Body of pancreas (tissue), 4 donors: ENCODE data around the gene LAMTOR4. TPM values are rescaled to one million over a fixed set of nuclear protein-coding genes. Genes with fewer than 3 reads are reported as not detected.
A peak's percentile ranks its signal among the peaks of the same experiment; 100 is the strongest.
"Not testable (repeated sequence)": the region's sequence is repeated elsewhere in the genome, so short reads cannot be mapped to it uniquely, and the experiment has no call there.

Experiments used
- ATAC-seq: fragments of 150-250 bp; one replicate; pipeline ENCODE4 v1.9.1; 2016
- DNase-seq, 4 donors: peaks; one replicate each; pipeline ENCODE4 v3.0.0-alpha.2; 2019
- H3K27ac ChIP-seq, 4 donors: fragments of 200-600 bp; sonication (generic); 1 replicate in 3 of 4; 2 replicates in 1 of 4; pipeline versions ENCODE4 v1.5.1 to v1.6.1; 2016 to 2019; ENCODE audit warnings: mild to moderate bottlenecking in 1 of 4, mixed read lengths in 1 of 4, moderate library complexity in 1 of 4
- H3K27me3 ChIP-seq, 2 donors: fragments of 200-600 bp; sonication (generic); one replicate each; pipeline ENCODE4 v1.6.0; 2016; ENCODE audit warnings: mild to moderate bottlenecking in 1 of 2
- H3K36me3 ChIP-seq, 2 donors: fragments of 200-600 bp; sonication (generic); replicated peaks in 1 of 2; 2 replicates each; pipeline ENCODE4 v1.5.1; 2016; ENCODE audit warnings: low read depth in 2 of 2; ENCODE audit not compliant: insufficient read depth in 1 of 2
- H3K4me1 ChIP-seq: fragments of 200-600 bp; sonication (generic); one replicate; pipeline ENCODE4 v1.6.0; 2016
- H3K4me3 ChIP-seq, 2 donors: fragments of 200-600 bp; sonication (generic); 1 replicate in 1 of 2; 2 replicates in 1 of 2; pipeline ENCODE4 v1.5.1; 2016 to 2019
- H3K9me3 ChIP-seq, 3 donors: fragments of 200-600 bp; sonication (generic); 1 replicate in 2 of 3; 2 replicates in 1 of 3; pipeline ENCODE4 v1.5.1; 2016
- POLR2A ChIP-seq, 3 donors: fragments of 450-650 bp; IDR thresholded peaks; one replicate each; pipeline ENCODE4 v1.6.1; 2016; ENCODE audit warnings: antibody characterized with exemption in 3 of 3, mild to moderate bottlenecking in 2 of 3
- WGBS, 2 donors: methylation state at CpG; one replicate each; pipeline ENCODE4 v1.1.5; 2017; 5-methylcytosine and 5-hydroxymethylcytosine counted together
- intact Hi-C: fragments of 100-400 bp; cut with DNase I; formaldehyde crosslinking; loops from one replicate; pipeline ENCODE4 v1.15.1; 2023
- total RNA-seq, 2 donors: library from RNA; depleted of rRNA; stranded (reverse); fragments of >200 nt; gene quantifications; one replicate each; pipeline ENCODE4 v1.1.0, GENCODE V29; 2016
- TF ChIP-seq, protein P1 (sequence below), 7 experiments: fragments of 450-650 bp in 4 of 7; fragments of 200-600 bp in 3 of 7; sonication (generic) in 3 of 7; IDR thresholded peaks; one replicate each; pipeline ENCODE4 v1.5.1; 2016 to 2019; ENCODE audit warnings: antibody characterized with exemption in 7 of 7

LAMTOR4 gene
- total RNA-seq, 2 donors from 2014 or later, result 86.1 to 119 TPM

DNA sequence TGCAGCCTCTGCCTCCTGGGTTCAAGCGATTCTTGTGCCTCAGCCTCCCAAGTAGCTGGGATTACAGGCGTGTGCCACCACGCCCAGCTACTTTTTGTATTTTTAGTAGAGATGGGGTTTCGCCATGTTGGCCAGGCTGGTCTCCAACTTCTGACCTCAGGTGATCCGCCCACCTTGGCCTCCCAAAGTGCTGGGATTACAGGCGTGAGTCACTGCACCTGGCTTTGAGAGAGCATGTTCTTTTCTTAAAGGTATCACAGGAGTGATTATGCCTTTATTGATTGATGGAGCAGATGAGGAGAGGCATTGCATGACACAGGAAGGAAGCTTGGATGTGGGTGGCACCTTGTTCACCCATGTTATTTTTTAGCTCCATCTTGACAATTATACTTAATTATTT, 34.4 kb downstream of the LAMTOR4 start:
- DNase-seq, H3K27ac ChIP-seq, ATAC-seq, intact Hi-C loops, H3K4me1 ChIP-seq, H3K4me3 ChIP-seq, H3K36me3 ChIP-seq, H3K27me3 ChIP-seq, H3K9me3 ChIP-seq: not testable (repeated sequence)
- WGBS, 2 donors, result 69 to 70% methylated on average over 6 of the region's 6 CpGs

DNA sequence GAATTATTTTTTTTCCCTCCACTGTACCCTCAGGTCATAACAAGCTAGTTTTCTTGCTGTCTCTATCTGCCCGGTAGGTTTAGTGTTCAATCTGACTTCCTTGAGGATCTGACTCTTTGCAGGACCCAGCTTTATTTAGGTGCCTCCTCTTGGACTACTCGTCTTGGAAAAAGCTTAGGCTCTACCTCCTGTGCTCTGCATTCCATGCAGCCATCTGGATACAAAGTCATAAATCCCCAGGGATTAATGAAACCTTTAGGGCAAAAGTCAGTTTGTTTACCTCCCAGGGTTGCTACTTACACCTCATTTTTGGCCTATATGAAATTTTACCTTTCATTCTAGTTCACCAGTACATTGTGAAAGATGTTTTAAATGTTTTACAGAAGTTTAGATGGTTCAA, 37.0 kb downstream of the LAMTOR4 start:
- 77% methylated on average over 2 of the region's 2 CpGs for WGBS, 2 donors

DNA sequence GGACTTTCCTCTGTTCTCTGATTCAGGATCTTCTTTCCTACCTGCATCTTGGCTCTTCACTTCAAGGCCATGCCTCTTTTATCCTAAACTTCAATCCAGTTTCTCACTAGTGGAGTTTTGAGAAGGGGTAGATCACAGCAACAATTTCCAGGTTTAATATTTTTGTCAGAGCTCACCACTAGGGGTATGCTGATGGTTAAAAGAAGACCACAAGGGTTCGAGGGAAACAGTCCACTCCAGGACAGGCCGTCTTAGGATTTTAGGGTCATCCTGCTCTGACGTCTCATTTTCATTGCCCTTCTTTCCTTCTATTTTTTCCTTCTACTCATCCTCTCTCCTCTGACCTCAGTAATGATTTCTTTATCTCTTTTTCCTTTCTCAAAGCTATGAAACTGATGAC, 40.3 kb downstream of the LAMTOR4 start:
- H3K9me3 ChIP-seq, result no peaks in the 10 kb centered on the region
- DNase-seq, result no peak
- H3K27me3 ChIP-seq, result no peaks in the 10 kb centered on the region
- intact Hi-C loops, result no loop called here
- TF ChIP-seq, protein P1, sequence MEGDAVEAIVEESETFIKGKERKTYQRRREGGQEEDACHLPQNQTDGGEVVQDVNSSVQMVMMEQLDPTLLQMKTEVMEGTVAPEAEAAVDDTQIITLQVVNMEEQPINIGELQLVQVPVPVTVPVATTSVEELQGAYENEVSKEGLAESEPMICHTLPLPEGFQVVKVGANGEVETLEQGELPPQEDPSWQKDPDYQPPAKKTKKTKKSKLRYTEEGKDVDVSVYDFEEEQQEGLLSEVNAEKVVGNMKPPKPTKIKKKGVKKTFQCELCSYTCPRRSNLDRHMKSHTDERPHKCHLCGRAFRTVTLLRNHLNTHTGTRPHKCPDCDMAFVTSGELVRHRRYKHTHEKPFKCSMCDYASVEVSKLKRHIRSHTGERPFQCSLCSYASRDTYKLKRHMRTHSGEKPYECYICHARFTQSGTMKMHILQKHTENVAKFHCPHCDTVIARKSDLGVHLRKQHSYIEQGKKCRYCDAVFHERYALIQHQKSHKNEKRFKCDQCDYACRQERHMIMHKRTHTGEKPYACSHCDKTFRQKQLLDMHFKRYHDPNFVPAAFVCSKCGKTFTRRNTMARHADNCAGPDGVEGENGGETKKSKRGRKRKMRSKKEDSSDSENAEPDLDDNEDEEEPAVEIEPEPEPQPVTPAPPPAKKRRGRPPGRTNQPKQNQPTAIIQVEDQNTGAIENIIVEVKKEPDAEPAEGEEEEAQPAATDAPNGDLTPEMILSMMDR (IDR thresholded peaks at IDR 0.05), result no peak
- no peak for TF ChIP-seq POLR2A (IDR thresholded peaks at IDR 0.05)
- WGBS, 2 donors, result 62 to 64% methylated on average over 3 of the region's 3 CpGs
- no peak for ATAC-seq
- no peaks in the 10 kb centered on the region for H3K4me1 ChIP-seq
- H3K4me3 ChIP-seq, result no peak overlapping the region
- H3K36me3 ChIP-seq, result no peaks in the 10 kb centered on the region
- no peak overlapping the region for H3K27ac ChIP-seq

More for the DNA sequence above, 37.0 kb downstream of the LAMTOR4 start:
- Histone ChIP-seq H3K36me3 (no peaks in the 10 kb centered on the region), H3K4me1 (no peaks in the 10 kb centered on the region), H3K4me3 (no peak overlapping the region), H3K27ac (no peak overlapping the region), H3K27me3 (no peaks in the 10 kb centered on the region), H3K9me3 (no peaks in the 10 kb centered on the region)
- ATAC-seq (no peak), DNase-seq (no peak)
- intact Hi-C loops, result no loop called here
- TF ChIP-seq POLR2A (IDR thresholded peaks at IDR 0.05), result no peak
- TF ChIP-seq, protein P1 (IDR thresholded peaks at IDR 0.05), result no peak

DNA sequence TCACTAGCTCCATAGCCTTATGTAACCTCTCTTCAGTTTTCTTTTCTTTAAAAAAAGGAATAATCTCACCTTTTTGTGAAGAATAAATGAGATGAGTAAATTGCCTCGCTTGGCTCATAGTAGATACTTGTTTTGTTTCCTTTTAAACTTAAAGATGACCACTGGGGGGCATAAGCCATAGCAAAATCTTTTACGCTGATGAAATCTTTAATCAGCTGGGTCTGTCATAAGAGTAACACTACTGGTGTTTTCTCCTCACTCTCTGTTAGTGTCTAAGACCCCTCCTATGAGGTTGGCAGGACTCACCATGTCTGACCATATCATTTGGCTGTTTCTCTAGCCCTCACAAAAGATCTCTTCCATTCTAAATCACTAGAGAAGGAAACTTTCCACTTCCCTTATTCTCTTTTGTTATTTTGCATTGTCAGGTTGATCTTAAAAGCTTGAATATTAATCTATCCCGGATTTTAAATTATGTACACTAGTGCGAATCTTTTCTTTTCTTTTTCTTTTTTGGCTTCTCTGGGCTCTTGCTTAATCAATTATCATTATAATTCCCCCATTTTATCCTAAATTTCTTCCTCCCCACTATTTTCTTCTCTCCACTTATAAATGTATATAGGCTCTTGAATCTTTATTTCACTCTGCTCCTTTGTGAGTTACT, 41.5 kb downstream of the LAMTOR4 start:
- peak; percentile 55 for ATAC-seq
- no peaks in the 10 kb centered on the region for H3K36me3 ChIP-seq
- no peak overlapping the region for H3K4me3 ChIP-seq
- DNase-seq, result no peak
- TF ChIP-seq, protein P1 (IDR thresholded peaks at IDR 0.05), result peak in 4 of 7 experiments; percentile 15 to 35 (median 34)
- no peak for TF ChIP-seq POLR2A (IDR thresholded peaks at IDR 0.05)
- H3K27ac ChIP-seq, result no peak overlapping the region
- no peaks in the 10 kb centered on the region for H3K4me1 ChIP-seq
- H3K27me3 ChIP-seq, result no peaks in the 10 kb centered on the region
- H3K9me3 ChIP-seq, result no peaks in the 10 kb centered on the region
- intact Hi-C loops, result no loop called here
- 39 to 45% methylated on average over 4 of the region's 4 CpGs for WGBS, 2 donors

DNA sequence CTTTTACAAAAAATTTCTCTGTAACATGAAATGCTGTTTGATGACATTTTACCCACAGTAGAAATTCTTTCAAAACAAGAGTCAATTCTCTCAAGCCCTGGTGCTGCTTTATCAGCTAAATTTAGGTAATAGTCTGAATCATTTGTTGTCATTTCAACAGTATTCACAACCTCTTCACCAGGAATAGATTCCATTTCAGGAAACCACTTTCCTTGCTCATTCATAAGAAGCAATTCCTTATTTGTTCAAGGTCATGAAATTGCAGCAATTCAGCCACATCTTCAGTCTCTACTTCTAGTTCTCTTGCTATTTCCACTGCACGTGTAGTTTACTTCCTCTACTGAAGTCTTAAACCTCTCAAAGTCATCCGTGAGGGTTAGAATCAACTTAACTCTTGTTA, 43.1 kb downstream of the LAMTOR4 start:
- TF ChIP-seq, protein P1 (IDR thresholded peaks at IDR 0.05), result no peak
- no peak for TF ChIP-seq POLR2A (IDR thresholded peaks at IDR 0.05)
- intact Hi-C loops, result no loop called here
- 43 to 56% methylated on average over 2 of the region's 2 CpGs for WGBS, 2 donors

DNA sequence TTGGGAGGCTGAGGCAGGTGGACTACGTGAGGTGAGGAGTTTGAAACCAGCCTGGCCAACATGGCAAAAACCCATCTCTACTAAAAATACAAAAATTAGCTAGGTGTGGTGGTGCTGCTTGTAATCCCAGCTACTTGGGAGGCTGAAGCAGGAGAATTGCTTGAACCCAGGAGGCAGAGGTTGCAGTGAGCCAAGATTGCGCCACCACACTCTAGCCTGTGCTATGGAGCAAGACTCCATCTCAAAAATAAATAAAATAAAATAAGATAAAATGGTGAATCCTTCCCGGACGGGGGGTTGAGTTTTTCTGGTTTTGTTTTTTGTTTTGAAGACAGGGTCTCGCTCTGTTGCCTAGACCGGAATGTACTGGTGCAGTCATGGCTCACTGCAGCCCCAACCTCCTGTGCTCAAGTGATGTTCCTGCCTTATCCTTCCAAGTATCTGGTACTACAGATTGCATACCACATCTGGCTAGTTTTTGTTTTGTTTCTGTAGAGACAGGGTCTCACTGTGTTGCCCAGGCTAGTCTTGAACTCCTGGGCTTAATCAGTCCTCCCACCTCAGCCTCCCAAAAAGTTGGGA, 43.7 kb downstream of the LAMTOR4 start:
- H3K36me3 ChIP-seq, H3K4me1 ChIP-seq, H3K9me3 ChIP-seq, intact Hi-C loops, H3K27me3 ChIP-seq, DNase-seq, H3K4me3 ChIP-seq, ATAC-seq, H3K27ac ChIP-seq: not testable (repeated sequence)
- 72 to 76% methylated on average over 6 of the region's 6 CpGs for WGBS, 2 donors

More for the DNA sequence above, 43.1 kb downstream of the LAMTOR4 start:
- DNase-seq (no peak), ATAC-seq (no peak)
- Histone ChIP-seq H3K9me3 (no peaks in the 10 kb centered on the region), H3K4me3 (no peak overlapping the region), H3K4me1 (no peaks in the 10 kb centered on the region), H3K27me3 (no peaks in the 10 kb centered on the region), H3K36me3 (no peaks in the 10 kb centered on the region), H3K27ac (no peak overlapping the region)
